Hepatocyte (in vitro differentiated cells): ENCODE results near the gene CLCN1. TPM values are rescaled to one million over a fixed set of nuclear protein-coding genes. Genes with fewer than 3 reads are reported as not detected.

Experiments used
- DNase-seq: peaks from one replicate; pipeline ENCODE4 v3.0.0-alpha.2; 2016; ENCODE audit warnings: low spot score
- H2AFZ ChIP-seq: fragments of 200-600 bp; sonication (generic); 2 replicates; pipeline ENCODE4 v1.6.0; 2016; ENCODE audit warnings: antibody characterized with exemption, mild to moderate bottlenecking
- H3K27ac ChIP-seq: fragments of 200-600 bp; sonication (generic); 2 replicates; pipeline ENCODE4 v1.5.1; 2016; ENCODE audit warnings: mild to moderate bottlenecking
- H3K27me3 ChIP-seq: fragments of 200-600 bp; sonication (generic); 2 replicates; pipeline ENCODE4 v1.6.1; 2016
- H3K36me3 ChIP-seq: fragments of 200-600 bp; sonication (generic); replicated peaks from 2 replicates; pipeline ENCODE4 v1.5.1; 2016; ENCODE audit warnings: low read depth; ENCODE audit not compliant: insufficient read depth
- H3K4me1 ChIP-seq: fragments of 200-600 bp; sonication (generic); 2 replicates; pipeline ENCODE4 v1.5.1; 2016; ENCODE audit warnings: mild to moderate bottlenecking, moderate library complexity; ENCODE audit not compliant: insufficient read depth
- H3K4me2 ChIP-seq: fragments of 200-600 bp; sonication (generic); 2 replicates; pipeline ENCODE4 v1.6.0; 2016
- H3K4me3 ChIP-seq: fragments of 200-600 bp; sonication (generic); 2 replicates; pipeline ENCODE4 v1.5.1; 2016; ENCODE audit warnings: mild to moderate bottlenecking
- H3K79me2 ChIP-seq: fragments of 200-600 bp; sonication (generic); 2 replicates; pipeline ENCODE4 v1.6.0; 2017; ENCODE audit warnings: mild to moderate bottlenecking
- H3K9me2 ChIP-seq: fragments of 200-600 bp; sonication (generic); replicated peaks from 2 replicates; pipeline ENCODE4 v1.6.0; 2017; ENCODE audit warnings: mild to moderate bottlenecking; ENCODE audit not compliant: insufficient read depth
- H3K9me3 ChIP-seq: fragments of 200-600 bp; sonication (generic); 2 replicates; pipeline ENCODE4 v1.5.1; 2016; ENCODE audit warnings: low read depth, mild to moderate bottlenecking
- H4K20me1 ChIP-seq: fragments of 200-600 bp; sonication (generic); 2 replicates; pipeline ENCODE4 v1.6.0; 2016; ENCODE audit warnings: mild to moderate bottlenecking; ENCODE audit not compliant: insufficient read depth, poor library complexity, severe bottlenecking
- EZH2 ChIP-seq: fragments of 200-600 bp; sonication (generic); IDR thresholded peaks from 2 replicates; pipeline ENCODE4 v1.6.1; 2016; ENCODE audit warnings: antibody characterized with exemption, mild to moderate bottlenecking, borderline replicate concordance
- EZH2phosphoT487 ChIP-seq: fragments of 200-600 bp; sonication (generic); IDR thresholded peaks from one replicate; pipeline ENCODE4 v1.6.1; 2018; ENCODE audit warnings: antibody characterized with exemption, mild to moderate bottlenecking, low read depth, moderate library complexity; ENCODE audit not compliant: unreplicated experiment, severe bottlenecking
- WGBS: methylation state at CpG from one replicate; pipeline ENCODE4 v1.1.6; 2016; ENCODE audit warnings: low lambda C conversion rate; ENCODE audit errors: missing lambda C conversion rate; 5-methylcytosine and 5-hydroxymethylcytosine counted together
- polyA plus RNA-seq: library from polyadenylated mRNA; unstranded; fragments of >200 nt; fragmentation: Nextera tagmentation; extraction: Ambion mirVana; gene quantifications from 2 replicates; pipeline ENCODE4 v1.2.1, GENCODE V29; 2016
- total RNA-seq: library from RNA; depleted of rRNA; stranded (reverse); fragments of >200 nt; gene quantifications from 2 replicates; pipeline ENCODE4 v1.2.3, GENCODE V29; 2014
- TF ChIP-seq, protein P1 (sequence below): fragments of 200-600 bp; sonication (generic); IDR thresholded peaks from 2 replicates; pipeline ENCODE4 v1.5.1; 2016; ENCODE audit warnings: antibody characterized with exemption, mild to moderate bottlenecking; ENCODE audit not compliant: poor library complexity

Gene CLCN1
- total and polyA plus RNA-seq, 2 experiments from 2014 or later, result 0.07 TPM; not detected in 1

DNA sequence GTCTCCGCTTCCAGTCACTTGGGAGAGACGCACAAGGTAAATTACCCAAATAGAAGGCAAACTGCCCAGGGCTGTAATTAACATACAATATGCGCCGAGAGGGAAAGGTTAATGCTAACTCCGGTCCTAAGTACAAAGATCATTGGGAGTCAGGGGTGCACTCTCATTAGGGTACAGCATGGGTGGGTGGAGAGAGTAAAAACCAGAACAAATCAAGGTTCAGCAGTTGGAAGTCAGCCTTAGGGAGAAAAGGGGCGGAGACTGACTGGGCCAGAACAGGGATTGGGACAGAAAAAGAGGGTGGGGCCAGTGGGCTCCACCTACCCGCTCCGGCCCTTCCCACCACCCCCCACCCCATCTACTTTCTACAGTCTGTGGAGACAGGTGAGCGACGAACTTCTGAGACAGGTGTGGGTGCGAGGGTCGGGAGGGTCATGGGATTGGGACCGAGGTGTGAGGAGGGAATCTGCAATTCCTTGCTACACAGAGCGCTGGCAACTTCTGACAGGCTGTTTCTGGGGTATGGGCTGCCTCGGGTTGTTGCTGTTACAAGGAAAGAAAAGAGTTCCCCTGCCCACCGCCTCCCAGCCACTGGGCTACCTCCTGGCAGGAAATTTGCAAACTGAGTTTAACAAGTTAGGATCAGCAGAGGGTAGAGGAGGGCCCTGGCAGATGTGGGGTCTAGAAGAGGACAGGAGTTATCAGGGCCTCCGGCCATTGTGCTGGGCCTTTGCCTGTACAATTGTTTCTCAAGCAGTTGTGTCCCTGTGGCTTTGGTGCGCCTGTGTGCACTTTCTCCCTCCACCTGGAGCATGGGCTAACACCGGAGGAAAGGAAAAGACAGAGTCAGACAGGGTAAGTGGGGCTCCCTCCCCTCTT, 31.1 kb upstream of the CLCN1 start, which contains the start of gene TMEM139:
TSS of gene TMEM139 (plus strand) at position 368 of the 879 bp plus-strand sequence. CDS start 1,000 bp downstream, outside the sequence.
- peak; percentile 85 for DNase-seq
- Histone ChIP-seq H3K4me3 (no peak within 1 kb of the TSS), H3K9me2 (no peaks in the 10 kb centered on the region), H3K36me3 (no peaks in the 10 kb centered on the region), H3K27me3 (no peaks in the 10 kb centered on the region), H3K4me2 (peak within 1 kb of the TSS; percentile 69), H3K9me3 (no peaks in the 10 kb centered on the region), H3K79me2 (peaks cover 13% of the 10 kb centered on the region), H4K20me1 (peaks cover 2% of the 10 kb centered on the region), H3K4me1 (peaks cover 12% of the 10 kb centered on the region), H2AFZ (peak within 1 kb of the TSS; percentile 26), H3K27ac (peak within 1 kb of the TSS; percentile 76)
- TF ChIP-seq, protein P1, sequence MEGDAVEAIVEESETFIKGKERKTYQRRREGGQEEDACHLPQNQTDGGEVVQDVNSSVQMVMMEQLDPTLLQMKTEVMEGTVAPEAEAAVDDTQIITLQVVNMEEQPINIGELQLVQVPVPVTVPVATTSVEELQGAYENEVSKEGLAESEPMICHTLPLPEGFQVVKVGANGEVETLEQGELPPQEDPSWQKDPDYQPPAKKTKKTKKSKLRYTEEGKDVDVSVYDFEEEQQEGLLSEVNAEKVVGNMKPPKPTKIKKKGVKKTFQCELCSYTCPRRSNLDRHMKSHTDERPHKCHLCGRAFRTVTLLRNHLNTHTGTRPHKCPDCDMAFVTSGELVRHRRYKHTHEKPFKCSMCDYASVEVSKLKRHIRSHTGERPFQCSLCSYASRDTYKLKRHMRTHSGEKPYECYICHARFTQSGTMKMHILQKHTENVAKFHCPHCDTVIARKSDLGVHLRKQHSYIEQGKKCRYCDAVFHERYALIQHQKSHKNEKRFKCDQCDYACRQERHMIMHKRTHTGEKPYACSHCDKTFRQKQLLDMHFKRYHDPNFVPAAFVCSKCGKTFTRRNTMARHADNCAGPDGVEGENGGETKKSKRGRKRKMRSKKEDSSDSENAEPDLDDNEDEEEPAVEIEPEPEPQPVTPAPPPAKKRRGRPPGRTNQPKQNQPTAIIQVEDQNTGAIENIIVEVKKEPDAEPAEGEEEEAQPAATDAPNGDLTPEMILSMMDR, result no peak
- TF ChIP-seq EZH2phosphoT487 (no peak), EZH2 (no peak)
- WGBS, result 58% methylated on average over 15 of the region's 19 CpGs

DNA sequence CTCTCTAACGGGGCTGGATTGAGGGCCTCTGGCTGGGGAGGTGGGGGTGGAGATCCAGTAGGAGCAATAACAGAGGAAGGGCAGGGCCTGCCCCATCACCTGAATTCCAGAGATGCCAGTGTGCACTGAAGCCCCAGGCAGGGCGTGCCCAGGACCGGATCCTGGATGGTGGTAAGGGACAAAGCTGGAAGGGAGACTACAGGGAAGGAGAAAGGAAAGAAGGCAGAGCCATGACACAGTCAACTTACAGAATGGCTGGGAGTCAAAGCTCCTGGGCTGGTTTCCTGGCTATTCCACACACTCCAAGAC, 30.5 kb upstream of the CLCN1 start:
- H4K20me1 ChIP-seq, result peaks cover 8% of the 10 kb centered on the region
- H3K79me2 ChIP-seq, result peaks cover 19% of the 10 kb centered on the region
- DNase-seq, result no peak
- peaks cover 17% of the 10 kb centered on the region for H3K4me1 ChIP-seq
- H3K4me2 ChIP-seq, result peak overlapping the region; percentile 69
- TF ChIP-seq EZH2phosphoT487 (no peak), EZH2 (no peak)
- TF ChIP-seq, protein P1, result no peak
- no peaks in the 10 kb centered on the region for H3K9me2 ChIP-seq
- H3K4me3 ChIP-seq, result no peak overlapping the region
- H3K27ac ChIP-seq, result peak overlapping the region; percentile 76
- H3K27me3 ChIP-seq, result no peaks in the 10 kb centered on the region
- no peaks in the 10 kb centered on the region for H3K9me3 ChIP-seq
- H2AFZ ChIP-seq, result peak overlapping the region; percentile 13
- H3K36me3 ChIP-seq, result no peaks in the 10 kb centered on the region
- 47% methylated on average over 3 of the region's 3 CpGs for WGBS

DNA sequence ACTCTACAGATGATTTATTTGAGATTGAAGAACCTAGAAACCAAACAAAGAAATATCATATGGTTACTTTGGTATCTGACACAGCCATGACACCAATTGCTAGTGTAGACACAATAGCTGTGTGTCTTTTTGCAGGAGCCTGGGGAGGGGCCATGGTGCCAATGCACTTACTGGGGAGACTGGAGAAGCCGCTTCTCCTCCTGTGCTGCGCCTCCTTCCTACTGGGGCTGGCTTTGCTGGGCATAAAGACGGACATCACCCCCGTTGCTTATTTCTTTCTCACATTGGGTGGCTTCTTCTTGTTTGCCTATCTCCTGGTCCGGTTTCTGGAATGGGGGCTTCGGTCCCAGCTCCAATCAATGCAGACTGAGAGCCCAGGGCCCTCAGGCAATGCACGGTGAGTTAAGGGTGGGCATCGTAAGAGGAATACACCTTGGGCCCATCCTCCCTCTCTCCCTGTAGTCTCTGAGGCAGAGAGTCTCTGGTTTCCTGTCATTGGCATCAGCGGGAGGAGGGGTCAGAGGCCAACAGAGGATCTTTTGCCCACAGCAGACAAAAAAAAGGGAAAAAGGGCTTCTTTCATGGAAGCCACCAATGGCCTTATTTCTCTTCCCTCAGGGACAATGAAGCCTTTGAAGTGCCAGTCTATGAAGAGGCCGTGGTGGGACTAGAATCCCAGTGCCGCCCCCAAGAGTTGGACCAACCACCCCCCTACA, 29.9 kb upstream of the CLCN1 start:
- H3K9me2 ChIP-seq, result no peaks in the 10 kb centered on the region
- H3K4me3 ChIP-seq, result no peak overlapping the region
- H3K4me1 ChIP-seq, result peaks cover 21% of the 10 kb centered on the region
- peak overlapping the region; percentile 76 for H3K27ac ChIP-seq
- H3K27me3 ChIP-seq, result no peaks in the 10 kb centered on the region
- WGBS, result 97% methylated on average over 11 of the region's 11 CpGs
- H3K4me2 ChIP-seq, result peak overlapping the region; percentile 69
- DNase-seq, result no peak
- H3K79me2 ChIP-seq, result peaks cover 24% of the 10 kb centered on the region
- H2AFZ ChIP-seq, result peak overlapping the region; percentile 13
- no peaks in the 10 kb centered on the region for H3K9me3 ChIP-seq
- TF ChIP-seq EZH2phosphoT487 (no peak), EZH2 (no peak)
- TF ChIP-seq, protein P1, result no peak
- no peaks in the 10 kb centered on the region for H3K36me3 ChIP-seq
- H4K20me1 ChIP-seq, result peaks cover 8% of the 10 kb centered on the region
